A549 (cell line): ENCODE data around the gene PDLIM1.

Experiments used
- BHLHE40 ChIP-seq: IDR thresholded peaks from 2 replicates; pipeline ENCODE4 v1.6.1; 2012; ENCODE audit warnings: low read depth, low read length, inconsistent platforms
- CBX8 ChIP-seq: fragments of 200-600 bp; sonication (generic); IDR thresholded peaks from 2 replicates; pipeline ENCODE4 v1.6.1; 2016
- CHD2 ChIP-seq: fragments of 150-350 bp; IDR thresholded peaks from 2 replicates; pipeline ENCODE4 v1.6.1; 2014; ENCODE audit warnings: low read length; ENCODE audit not compliant: partially characterized antibody
- CHD4 ChIP-seq: fragments of 200-600 bp; sonication (generic); IDR thresholded peaks from 2 replicates; pipeline ENCODE4 v1.6.1; 2016; ENCODE audit warnings: antibody characterized with exemption, mild to moderate bottlenecking, borderline replicate concordance
- EHF ChIP-seq: fragments of 250-450 bp; sonication (Bioruptor Pico); IDR thresholded peaks from 2 replicates; pipeline ENCODE4 v1.5.0; 2020; ENCODE audit warnings: mild to moderate bottlenecking
- EP300 ChIP-seq, 2 experiments: fragments of >200 bp; sonication (Bioruptor Twin); formaldehyde crosslinking; IDR thresholded peaks; 2 replicates in 1 of 2; 3 replicates in 1 of 2; pipeline ENCODE4 v1.6.1; 2016 to 2017
- JUN ChIP-seq, 2 experiments: fragments of >200 bp; sonication (Bioruptor Twin); formaldehyde crosslinking; IDR thresholded peaks; 2 replicates in 1 of 2; 3 replicates in 1 of 2; pipeline ENCODE4 v1.6.1; 2016 to 2017
- POLR2A ChIP-seq: IDR thresholded peaks from 2 replicates; pipeline ENCODE4 v1.6.1; 2012; ENCODE audit warnings: mild to moderate bottlenecking, low read length
- RCOR1 ChIP-seq: fragments of 150-350 bp; IDR thresholded peaks from 2 replicates; pipeline ENCODE4 v1.6.1; 2014; ENCODE audit warnings: antibody characterized with exemption, low read length, low read depth
- SREBF2 ChIP-seq: fragments of 450-650 bp; IDR thresholded peaks from 2 replicates; pipeline ENCODE4 v1.6.1; 2014; ENCODE audit warnings: mild to moderate bottlenecking, moderate library complexity
- ZC3H11A ChIP-seq: fragments of 450-650 bp; IDR thresholded peaks from 2 replicates; pipeline ENCODE4 v1.6.1; 2014; ENCODE audit warnings: antibody characterized with exemption, mild to moderate bottlenecking
- ZNF302 ChIP-seq: fragments of 250-450 bp; sonication (Bioruptor Pico); IDR thresholded peaks from 2 replicates; pipeline ENCODE4 v1.9.0; 2021; ENCODE audit warnings: inconsistent platforms, mild to moderate bottlenecking, moderate library complexity
- TF ChIP-seq, protein P1 (sequence below): fragments of >200 bp; sonication (Bioruptor Twin); formaldehyde crosslinking; IDR thresholded peaks from 3 replicates; pipeline ENCODE4 v1.5.1; 2016
- TF ChIP-seq, protein P2 (sequence below): fragments of 250-450 bp; sonication (Bioruptor Pico); IDR thresholded peaks from 2 replicates; pipeline ENCODE4 v1.5.0; 2021; ENCODE audit warnings: mild to moderate bottlenecking, moderate library complexity, borderline replicate concordance

GRCh38 chr10:95209509-95210127, 81.2 kb downstream of the PDLIM1 start:
- TF ChIP-seq, protein P1, sequence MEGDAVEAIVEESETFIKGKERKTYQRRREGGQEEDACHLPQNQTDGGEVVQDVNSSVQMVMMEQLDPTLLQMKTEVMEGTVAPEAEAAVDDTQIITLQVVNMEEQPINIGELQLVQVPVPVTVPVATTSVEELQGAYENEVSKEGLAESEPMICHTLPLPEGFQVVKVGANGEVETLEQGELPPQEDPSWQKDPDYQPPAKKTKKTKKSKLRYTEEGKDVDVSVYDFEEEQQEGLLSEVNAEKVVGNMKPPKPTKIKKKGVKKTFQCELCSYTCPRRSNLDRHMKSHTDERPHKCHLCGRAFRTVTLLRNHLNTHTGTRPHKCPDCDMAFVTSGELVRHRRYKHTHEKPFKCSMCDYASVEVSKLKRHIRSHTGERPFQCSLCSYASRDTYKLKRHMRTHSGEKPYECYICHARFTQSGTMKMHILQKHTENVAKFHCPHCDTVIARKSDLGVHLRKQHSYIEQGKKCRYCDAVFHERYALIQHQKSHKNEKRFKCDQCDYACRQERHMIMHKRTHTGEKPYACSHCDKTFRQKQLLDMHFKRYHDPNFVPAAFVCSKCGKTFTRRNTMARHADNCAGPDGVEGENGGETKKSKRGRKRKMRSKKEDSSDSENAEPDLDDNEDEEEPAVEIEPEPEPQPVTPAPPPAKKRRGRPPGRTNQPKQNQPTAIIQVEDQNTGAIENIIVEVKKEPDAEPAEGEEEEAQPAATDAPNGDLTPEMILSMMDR: no peak
- no peak for TF ChIP-seq RCOR1
- TF ChIP-seq BHLHE40: no peak
- TF ChIP-seq, protein P2, sequence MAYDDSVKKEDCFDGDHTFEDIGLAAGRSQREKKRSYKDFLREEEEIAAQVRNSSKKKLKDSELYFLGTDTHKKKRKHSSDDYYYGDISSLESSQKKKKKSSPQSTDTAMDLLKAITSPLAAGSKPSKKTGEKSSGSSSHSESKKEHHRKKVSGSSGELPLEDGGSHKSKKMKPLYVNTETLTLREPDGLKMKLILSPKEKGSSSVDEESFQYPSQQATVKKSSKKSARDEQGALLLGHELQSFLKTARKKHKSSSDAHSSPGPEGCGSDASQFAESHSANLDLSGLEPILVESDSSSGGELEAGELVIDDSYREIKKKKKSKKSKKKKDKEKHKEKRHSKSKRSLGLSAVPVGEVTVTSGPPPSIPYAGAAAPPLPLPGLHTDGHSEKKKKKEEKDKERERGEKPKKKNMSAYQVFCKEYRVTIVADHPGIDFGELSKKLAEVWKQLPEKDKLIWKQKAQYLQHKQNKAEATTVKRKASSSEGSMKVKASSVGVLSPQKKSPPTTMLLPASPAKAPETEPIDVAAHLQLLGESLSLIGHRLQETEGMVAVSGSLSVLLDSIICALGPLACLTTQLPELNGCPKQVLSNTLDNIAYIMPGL: no peak
- TF ChIP-seq CBX8: no peak
- no peak for TF ChIP-seq CHD4
- no peak for TF ChIP-seq ZNF302 (CRISPR knock-in tag)
- no peak for TF ChIP-seq JUN (IDR thresholded peaks at IDR 0.05)
- TF ChIP-seq ZC3H11A: no peak
- TF ChIP-seq SREBF2: no peak
- TF ChIP-seq EP300 (IDR thresholded peaks at IDR 0.05): no peak
- TF ChIP-seq POLR2A: no peak
- no peak for TF ChIP-seq EHF (CRISPR knock-in tag)
- no peak for TF ChIP-seq CHD2
